ENCODE measurements around the gene GET4.

Gene GET4

GRCh38 chr7:895451-896052, 19.2 kb downstream of the GET4 start:
- no peak overlapping the region for H3K4me3 Mint-ChIP-seq
- H3K9me3 Mint-ChIP-seq, result peaks cover 0 to 14% of the 10 kb centered on the region in 2 donors
- H3K4me1 Mint-ChIP-seq, result no peaks in the 10 kb centered on the region
- DNase-seq, result no peak
- no peaks in the 10 kb centered on the region for H3K27me3 Mint-ChIP-seq
- no peak for ATAC-seq
- H3K27ac Mint-ChIP-seq, result peak overlapping the region in 1 of 2 donors; percentile 91

- H3K4me1 Mint-ChIP-seq, result no peaks in the 10 kb centered on the region
- no peaks in the 10 kb centered on the region for H3K27me3 Mint-ChIP-seq
- ATAC-seq, result no peak
- DNase-seq, result no peak
- no peak overlapping the region for H3K4me3 Mint-ChIP-seq
- H3K27ac Mint-ChIP-seq, result peak overlapping the region in 1 of 2 donors; percentile 91
- H3K9me3 Mint-ChIP-seq, result peaks cover 0 to 14% of the 10 kb centered on the region in 2 donors
Observed at GRCh38 chr7:896346-897075, 20.2 kb downstream of the GET4 start.

- no peak for ATAC-seq
- peak overlapping the region in 1 of 2 donors; percentile 67 for H3K27ac Mint-ChIP-seq
- no peak overlapping the region for H3K4me3 Mint-ChIP-seq
- H3K27me3 Mint-ChIP-seq, result no peaks in the 10 kb centered on the region
- H3K9me3 Mint-ChIP-seq, result peaks cover 0 to 14% of the 10 kb centered on the region in 2 donors
- no peaks in the 10 kb centered on the region for H3K4me1 Mint-ChIP-seq
- no peak for DNase-seq
Observed at GRCh38 chr7:897086-897485, 20.7 kb downstream of the GET4 start.

- DNase-seq, result no peak
- ATAC-seq, result no peak
- Mint-ChIP-seq H3K4me1 (no peaks in the 10 kb centered on the region), H3K4me3 (no peak overlapping the region), H3K27me3 (no peaks in the 10 kb centered on the region), H3K9me3 (peaks cover 0 to 8% of the 10 kb centered on the region in 2 donors), H3K27ac (no peak overlapping the region)
Observed at GRCh38 chr7:897771-898376, 21.5 kb downstream of the GET4 start.

- Mint-ChIP-seq H3K4me1 (no peaks in the 10 kb centered on the region), H3K27me3 (no peaks in the 10 kb centered on the region), H3K9me3 (peaks cover 0 to 2% of the 10 kb centered on the region in 2 donors), H3K27ac (no peak overlapping the region), H3K4me3 (no peak overlapping the region)
- ATAC-seq (no peak), DNase-seq (no peak)
Observed at GRCh38 chr7:898460-898854, 22.1 kb downstream of the GET4 start.

GRCh38 chr7:898855-899681, 22.7 kb downstream of the GET4 start:
- no peak for DNase-seq
- no peaks in the 10 kb centered on the region for H3K9me3 Mint-ChIP-seq
- H3K4me1 Mint-ChIP-seq, result no peaks in the 10 kb centered on the region
- no peak for ATAC-seq
- H3K27ac Mint-ChIP-seq, result no peak overlapping the region
- no peak overlapping the region for H3K4me3 Mint-ChIP-seq
- H3K27me3 Mint-ChIP-seq, result no peaks in the 10 kb centered on the region

- H3K27me3 Mint-ChIP-seq, result no peaks in the 10 kb centered on the region
- no peaks in the 10 kb centered on the region for H3K9me3 Mint-ChIP-seq
- no peaks in the 10 kb centered on the region for H3K4me1 Mint-ChIP-seq
- no peak overlapping the region for H3K4me3 Mint-ChIP-seq
- H3K27ac Mint-ChIP-seq, result peak overlapping the region in 1 of 2 donors; percentile 76
- ATAC-seq (no peak), DNase-seq (no peak)
Observed at GRCh38 chr7:899806-900205, 23.5 kb downstream of the GET4 start.

GRCh38 chr7:900331-901040, 24.1 kb downstream of the GET4 start:
- H3K4me3 Mint-ChIP-seq, result no peak overlapping the region
- DNase-seq, result no peak
- H3K4me1 Mint-ChIP-seq, result no peaks in the 10 kb centered on the region
- ATAC-seq, result peak; percentile 8
- H3K27me3 Mint-ChIP-seq, result no peaks in the 10 kb centered on the region
- no peaks in the 10 kb centered on the region for H3K9me3 Mint-ChIP-seq
- peak overlapping the region in 1 of 2 donors; percentile 37 for H3K27ac Mint-ChIP-seq

- no peaks in the 10 kb centered on the region for H3K4me1 Mint-ChIP-seq
- DNase-seq (no peak), ATAC-seq (peak; percentile 24)
- H3K9me3 Mint-ChIP-seq, result no peaks in the 10 kb centered on the region
- no peak overlapping the region for H3K4me3 Mint-ChIP-seq
- H3K27ac Mint-ChIP-seq, result no peak overlapping the region
- H3K27me3 Mint-ChIP-seq, result no peaks in the 10 kb centered on the region
Observed at GRCh38 chr7:901041-901387, 24.7 kb downstream of the GET4 start.

- Mint-ChIP-seq H3K4me3 (no peak overlapping the region), H3K4me1 (no peaks in the 10 kb centered on the region), H3K9me3 (no peaks in the 10 kb centered on the region), H3K27me3 (no peaks in the 10 kb centered on the region), H3K27ac (no peak overlapping the region)
- DNase-seq (peak in 1 of 2 donors; percentile 50), ATAC-seq (peak; percentile 13)
Observed at GRCh38 chr7:901388-902154, 25.2 kb downstream of the GET4 start.

GRCh38 chr7:902996-903395, 26.6 kb downstream of the GET4 start:
- ATAC-seq (no peak), DNase-seq (no peak)
- H3K27ac Mint-ChIP-seq, result no peak overlapping the region
- H3K4me3 Mint-ChIP-seq, result no peak overlapping the region
- no peaks in the 10 kb centered on the region for H3K4me1 Mint-ChIP-seq
- H3K27me3 Mint-ChIP-seq, result no peaks in the 10 kb centered on the region
- no peaks in the 10 kb centered on the region for H3K9me3 Mint-ChIP-seq

- H3K9me3 Mint-ChIP-seq, result no peaks in the 10 kb centered on the region
- DNase-seq (no peak), ATAC-seq (no peak)
- no peaks in the 10 kb centered on the region for H3K27me3 Mint-ChIP-seq
- no peak overlapping the region for H3K27ac Mint-ChIP-seq
- no peak overlapping the region for H3K4me3 Mint-ChIP-seq
- H3K4me1 Mint-ChIP-seq, result peaks cover 5% of the 10 kb centered on the region
Observed at GRCh38 chr7:903921-904755, 27.8 kb downstream of the GET4 start.

GRCh38 chr7:904847-905246, 28.5 kb downstream of the GET4 start:
- Mint-ChIP-seq H3K9me3 (no peaks in the 10 kb centered on the region), H3K4me1 (peaks cover 10% of the 10 kb centered on the region), H3K27me3 (no peaks in the 10 kb centered on the region), H3K27ac (no peak overlapping the region), H3K4me3 (no peak overlapping the region)
- DNase-seq, result no peak
- no peak for ATAC-seq

GRCh38 chr7:906776-907157, 30.4 kb downstream of the GET4 start:
- ATAC-seq (peak; percentile 42), DNase-seq (peak; percentile 57 to 65)
- Mint-ChIP-seq H3K4me1 (peaks cover 24% of the 10 kb centered on the region), H3K9me3 (no peaks in the 10 kb centered on the region), H3K4me3 (no peak overlapping the region), H3K27ac (peak overlapping the region in 1 of 2 donors; percentile 76), H3K27me3 (no peaks in the 10 kb centered on the region)

All from stimulated activated naive CD8-positive, alpha-beta T cell treated with anti-CD3 and anti-CD28 coated beads, Interleukin-15, amount 100 ng/mL, for 72 hours (primary cell).